OCI-LY7 (cell line): ENCODE data around the gene SSU72.
"Not testable (repeated sequence)": the region's sequence is repeated elsewhere in the genome, so short reads cannot be mapped to it uniquely, and the experiment has no call there.

Experiments
- EZH2phosphoT487 ChIP-seq: fragments of 200-600 bp; sonication (generic); IDR thresholded peaks from 2 replicates; pipeline ENCODE4 v1.6.1; 2018; ENCODE audit warnings: low read depth, borderline replicate concordance, mild to moderate bottlenecking, mixed run types, antibody characterized with exemption, low read length, moderate library complexity, mixed read lengths
- TF ChIP-seq, protein P1 (sequence below): fragments of 200-600 bp; sonication (generic); conservative IDR thresholded peaks from 2 replicates; pipeline ENCODE4 v1.5.1; 2014; ENCODE audit warnings: mild to moderate bottlenecking, antibody characterized with exemption, low read length, moderate library complexity, mixed read lengths

DNA sequence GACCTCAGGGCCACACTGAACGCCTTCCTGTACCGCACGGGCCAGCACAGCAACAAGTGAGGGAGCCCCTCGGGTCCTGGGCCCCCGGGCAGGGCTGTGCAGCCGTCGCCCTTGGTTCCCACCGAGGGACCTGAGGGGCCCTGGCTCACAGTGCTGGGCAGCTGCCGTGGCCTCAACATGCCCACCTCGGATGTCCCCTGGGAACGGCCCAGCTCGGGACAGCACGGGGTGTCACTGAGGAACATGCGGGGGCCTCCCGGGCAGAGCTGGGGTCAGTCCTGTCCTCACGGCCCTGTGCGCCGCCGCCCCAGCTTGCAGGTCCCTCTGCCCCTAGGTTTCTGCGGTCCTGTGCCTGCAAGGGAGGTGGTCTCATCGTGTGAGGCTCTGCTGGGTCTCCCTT lies 48.2 kb downstream of the SSU72 start:
- TF ChIP-seq, protein P1, sequence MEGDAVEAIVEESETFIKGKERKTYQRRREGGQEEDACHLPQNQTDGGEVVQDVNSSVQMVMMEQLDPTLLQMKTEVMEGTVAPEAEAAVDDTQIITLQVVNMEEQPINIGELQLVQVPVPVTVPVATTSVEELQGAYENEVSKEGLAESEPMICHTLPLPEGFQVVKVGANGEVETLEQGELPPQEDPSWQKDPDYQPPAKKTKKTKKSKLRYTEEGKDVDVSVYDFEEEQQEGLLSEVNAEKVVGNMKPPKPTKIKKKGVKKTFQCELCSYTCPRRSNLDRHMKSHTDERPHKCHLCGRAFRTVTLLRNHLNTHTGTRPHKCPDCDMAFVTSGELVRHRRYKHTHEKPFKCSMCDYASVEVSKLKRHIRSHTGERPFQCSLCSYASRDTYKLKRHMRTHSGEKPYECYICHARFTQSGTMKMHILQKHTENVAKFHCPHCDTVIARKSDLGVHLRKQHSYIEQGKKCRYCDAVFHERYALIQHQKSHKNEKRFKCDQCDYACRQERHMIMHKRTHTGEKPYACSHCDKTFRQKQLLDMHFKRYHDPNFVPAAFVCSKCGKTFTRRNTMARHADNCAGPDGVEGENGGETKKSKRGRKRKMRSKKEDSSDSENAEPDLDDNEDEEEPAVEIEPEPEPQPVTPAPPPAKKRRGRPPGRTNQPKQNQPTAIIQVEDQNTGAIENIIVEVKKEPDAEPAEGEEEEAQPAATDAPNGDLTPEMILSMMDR = not testable (repeated sequence)
- TF ChIP-seq EZH2phosphoT487 = not testable (repeated sequence)
